ENCODE results near the gene TFG.

DNA sequence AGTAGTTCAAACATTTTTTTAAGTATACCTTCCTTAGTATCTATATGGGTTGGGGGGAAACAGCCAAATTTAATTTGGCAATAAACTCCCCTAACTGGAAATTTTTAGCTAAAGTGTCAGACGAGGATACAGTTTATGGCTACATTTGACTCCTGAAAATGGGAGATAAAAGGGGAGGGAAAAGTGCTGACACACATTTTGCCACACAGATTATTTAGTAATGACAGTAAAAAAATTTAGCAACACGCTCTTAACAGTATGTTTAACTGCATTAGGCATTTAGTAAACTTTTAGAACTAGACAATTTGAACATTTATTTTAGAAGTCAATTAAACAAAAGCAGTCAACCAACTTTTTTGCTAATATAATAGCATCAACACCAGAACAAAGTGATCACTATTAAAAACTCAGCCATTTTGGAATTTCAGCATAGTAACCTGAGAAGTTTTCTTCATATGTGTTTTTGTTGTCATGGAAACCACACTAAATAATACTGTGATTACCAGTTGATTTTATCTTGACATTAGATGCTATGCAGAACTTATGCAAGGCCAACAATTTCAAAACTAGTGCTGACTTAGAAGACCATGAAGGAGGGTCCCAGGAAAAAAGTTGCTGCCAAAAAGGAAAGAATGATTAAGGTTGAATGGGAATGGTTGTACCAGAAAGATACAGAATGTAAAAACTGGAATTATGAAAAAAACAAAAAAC, 47.0 kb upstream of the TFG start:
- TF ChIP-seq TCF7 (IDR thresholded peaks at IDR 0.05; ENCODE audit: borderline replicate concordance) (no peak), EZH2 (IDR thresholded peaks at IDR 0.05; ENCODE audit: borderline replicate concordance, low read depth, low read length) (no peak), FOSL1 (tag; conservative IDR thresholded peaks at IDR 0.05) (no peak)
- TF ChIP-seq, protein P1, sequence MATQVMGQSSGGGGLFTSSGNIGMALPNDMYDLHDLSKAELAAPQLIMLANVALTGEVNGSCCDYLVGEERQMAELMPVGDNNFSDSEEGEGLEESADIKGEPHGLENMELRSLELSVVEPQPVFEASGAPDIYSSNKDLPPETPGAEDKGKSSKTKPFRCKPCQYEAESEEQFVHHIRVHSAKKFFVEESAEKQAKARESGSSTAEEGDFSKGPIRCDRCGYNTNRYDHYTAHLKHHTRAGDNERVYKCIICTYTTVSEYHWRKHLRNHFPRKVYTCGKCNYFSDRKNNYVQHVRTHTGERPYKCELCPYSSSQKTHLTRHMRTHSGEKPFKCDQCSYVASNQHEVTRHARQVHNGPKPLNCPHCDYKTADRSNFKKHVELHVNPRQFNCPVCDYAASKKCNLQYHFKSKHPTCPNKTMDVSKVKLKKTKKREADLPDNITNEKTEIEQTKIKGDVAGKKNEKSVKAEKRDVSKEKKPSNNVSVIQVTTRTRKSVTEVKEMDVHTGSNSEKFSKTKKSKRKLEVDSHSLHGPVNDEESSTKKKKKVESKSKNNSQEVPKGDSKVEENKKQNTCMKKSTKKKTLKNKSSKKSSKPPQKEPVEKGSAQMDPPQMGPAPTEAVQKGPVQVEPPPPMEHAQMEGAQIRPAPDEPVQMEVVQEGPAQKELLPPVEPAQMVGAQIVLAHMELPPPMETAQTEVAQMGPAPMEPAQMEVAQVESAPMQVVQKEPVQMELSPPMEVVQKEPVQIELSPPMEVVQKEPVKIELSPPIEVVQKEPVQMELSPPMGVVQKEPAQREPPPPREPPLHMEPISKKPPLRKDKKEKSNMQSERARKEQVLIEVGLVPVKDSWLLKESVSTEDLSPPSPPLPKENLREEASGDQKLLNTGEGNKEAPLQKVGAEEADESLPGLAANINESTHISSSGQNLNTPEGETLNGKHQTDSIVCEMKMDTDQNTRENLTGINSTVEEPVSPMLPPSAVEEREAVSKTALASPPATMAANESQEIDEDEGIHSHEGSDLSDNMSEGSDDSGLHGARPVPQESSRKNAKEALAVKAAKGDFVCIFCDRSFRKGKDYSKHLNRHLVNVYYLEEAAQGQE (IDR thresholded peaks at IDR 0.05; ENCODE audit: borderline replicate concordance) = no peak
- TF ChIP-seq, protein P1 (CRISPR knock-in tag; IDR thresholded peaks at IDR 0.05; ENCODE audit: low read depth) = no peak
